Middle frontal gyrus (tissue), 1 donor: ENCODE data around the gene LEF1.
"Not testable (repeated sequence)": the region's sequence is repeated elsewhere in the genome, so short reads cannot be mapped to it uniquely, and the experiment has no call there.

Experiments
- DNase-seq: peaks from one replicate; pipeline ENCODE4 v3.0.0-alpha.2; 2015; ENCODE audit warnings: low spot score; ENCODE audit errors: extremely low spot score

LEF1 gene

DNA sequence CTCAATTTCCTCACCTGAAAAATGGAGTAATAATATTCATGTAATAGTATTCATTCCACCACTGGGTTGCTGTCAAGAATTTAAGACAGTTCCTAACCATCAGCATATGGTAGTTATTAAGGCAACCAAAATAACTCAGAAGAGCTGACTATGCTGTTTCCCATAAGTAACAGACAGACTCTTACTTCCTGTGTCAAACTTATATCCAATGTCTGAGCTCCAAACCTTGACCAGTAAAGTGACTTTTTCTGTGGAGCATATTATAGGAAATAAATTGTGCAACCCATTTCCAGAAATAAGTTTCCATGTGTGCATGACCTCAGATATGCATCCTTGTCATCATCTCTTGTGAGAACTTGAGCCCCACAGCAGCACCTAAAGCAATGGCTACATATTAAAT lies 100.3 kb downstream of the LEF1 start:
- DNase-seq, result no peak

DNA sequence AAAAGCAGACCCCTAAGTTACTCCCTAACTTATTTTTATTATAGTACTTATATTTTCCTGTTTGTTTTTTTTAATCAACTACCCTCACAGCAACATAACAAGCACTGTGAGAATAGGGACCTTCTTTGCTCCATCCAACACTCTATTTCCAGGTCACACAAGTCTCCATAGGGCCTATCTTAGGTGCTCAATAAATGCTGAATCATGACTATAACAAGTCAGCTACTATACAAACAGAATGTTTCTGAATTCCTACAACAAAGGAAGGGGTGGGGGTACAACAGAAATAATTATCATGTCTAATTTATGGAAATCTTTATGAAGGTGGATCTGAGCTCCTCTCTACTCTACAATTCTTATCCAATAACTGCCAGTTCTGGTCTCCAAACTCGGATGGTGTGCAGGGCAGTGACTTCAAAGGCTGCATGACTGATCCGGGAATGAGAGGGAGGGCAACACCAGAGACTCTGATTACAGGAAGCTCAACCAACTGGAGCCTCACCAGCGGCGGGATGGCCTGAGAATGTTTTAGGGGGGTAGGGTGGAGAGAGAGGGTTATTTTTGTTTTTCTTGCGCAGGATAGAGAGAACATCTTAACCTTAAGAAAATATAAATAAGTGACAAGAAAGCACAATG lies 107.9 kb downstream of the LEF1 start:
- DNase-seq, result no peak

GRCh38 chr4:108060164-108060563 lies 108.6 kb downstream of the LEF1 start:
- DNase-seq, result no peak

DNA sequence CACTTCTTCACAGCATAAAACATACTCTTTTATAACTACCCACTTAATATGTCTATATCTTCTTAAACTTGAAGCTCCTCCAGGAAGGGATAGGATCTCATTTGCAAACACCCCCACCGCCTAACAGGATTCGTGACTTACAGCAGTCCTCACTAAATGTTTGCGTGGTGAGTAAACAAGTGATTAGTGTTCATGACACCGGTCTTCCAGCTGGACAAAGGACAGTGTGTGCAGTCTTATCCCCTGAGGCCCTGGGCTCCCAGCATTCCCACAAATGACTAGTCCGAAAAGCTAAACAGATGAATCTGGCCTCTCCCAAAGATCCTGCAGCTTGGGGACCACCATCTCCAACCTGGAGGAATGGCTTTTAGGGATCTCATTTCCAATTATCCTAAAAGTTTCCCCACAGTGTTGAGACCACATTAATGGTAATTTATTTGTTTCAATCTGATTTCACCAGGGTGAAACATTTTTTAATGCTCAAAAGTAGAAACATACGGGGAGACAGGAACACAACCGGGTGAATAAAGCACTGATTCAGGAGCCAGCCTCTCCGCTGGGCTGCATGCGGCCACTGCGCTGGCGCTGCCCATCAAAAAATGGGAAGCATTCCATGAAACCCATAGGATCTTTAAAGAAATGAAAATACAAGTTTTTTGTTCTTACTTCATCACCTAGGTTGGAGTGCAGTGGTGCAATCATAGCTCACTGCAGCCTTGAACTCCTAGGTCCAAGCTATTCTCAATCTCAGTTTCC lies 109.9 kb downstream of the LEF1 start:
- no peak for DNase-seq

DNA sequence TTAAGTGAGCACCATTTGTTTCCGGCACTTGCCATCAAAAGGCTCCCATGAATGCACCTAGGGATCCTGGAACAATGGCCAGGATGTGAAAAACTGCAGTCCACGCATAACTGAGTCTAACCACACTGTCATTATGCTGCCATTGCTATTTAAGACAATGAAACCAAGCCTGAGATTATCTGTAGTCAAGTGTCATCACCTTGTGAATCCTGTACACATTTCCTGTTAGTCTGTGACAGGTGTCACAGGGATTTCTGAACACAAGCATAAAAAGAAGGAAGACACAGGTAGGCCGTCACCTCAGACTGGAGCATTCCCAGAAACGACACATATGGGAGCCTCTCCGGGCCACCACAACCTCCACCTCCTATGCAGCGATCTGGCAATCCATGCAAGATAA lies 112.3 kb downstream of the LEF1 start:
- no peak for DNase-seq

- DNase-seq, result no peak
These were observed 112.9 kb downstream of the LEF1 start for GRCh38 chr4:108055787-108056186.

- DNase-seq, result no peak
These were observed 114.6 kb downstream of the LEF1 start for GRCh38 chr4:108054025-108054638.

DNA sequence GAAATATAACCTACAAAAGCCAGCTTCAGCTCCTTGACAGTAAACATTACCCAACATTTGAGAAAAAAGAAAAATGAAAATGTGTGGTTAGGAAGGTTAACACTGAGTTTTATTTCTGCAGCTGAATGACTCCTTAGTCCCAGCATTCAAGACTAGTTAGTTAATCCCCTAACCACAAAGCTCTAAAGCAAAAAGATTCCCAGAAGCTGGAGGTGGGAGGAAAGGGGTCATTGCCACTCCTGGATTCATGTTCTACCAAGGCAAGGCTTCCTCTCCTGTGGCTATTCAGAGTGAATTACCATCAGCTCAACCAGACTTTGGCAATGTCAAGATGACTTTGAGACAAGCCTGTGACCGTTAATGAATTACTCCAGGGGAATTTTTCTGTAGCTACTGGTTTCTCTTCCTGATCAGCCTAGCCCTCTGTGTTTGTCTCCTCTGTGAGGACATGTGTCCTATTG lies 115.5 kb downstream of the LEF1 start:
- DNase-seq, result no peak

- no peak for DNase-seq
These were observed 116.1 kb downstream of the LEF1 start for GRCh38 chr4:108052558-108053120.

DNA sequence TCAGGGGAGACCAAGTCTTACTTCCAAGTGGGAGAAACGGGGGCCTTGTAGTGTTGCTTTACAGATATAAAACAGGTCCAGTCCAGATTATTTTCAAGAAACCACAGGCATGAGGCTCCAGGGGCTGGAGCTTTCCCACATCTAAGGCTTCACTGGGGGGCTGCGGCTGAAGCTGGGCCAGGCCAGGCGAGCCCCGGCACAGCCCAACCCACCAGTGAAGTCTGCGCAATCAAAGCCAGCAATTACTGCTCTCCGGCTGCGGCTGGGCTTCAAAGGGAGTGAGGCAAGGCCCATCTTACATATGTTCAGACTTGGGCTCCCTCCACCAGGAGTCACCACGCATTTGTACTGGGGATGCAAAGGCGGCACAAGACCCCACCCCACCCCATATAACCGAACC lies 117.4 kb downstream of the LEF1 start:
- no peak for DNase-seq

DNA sequence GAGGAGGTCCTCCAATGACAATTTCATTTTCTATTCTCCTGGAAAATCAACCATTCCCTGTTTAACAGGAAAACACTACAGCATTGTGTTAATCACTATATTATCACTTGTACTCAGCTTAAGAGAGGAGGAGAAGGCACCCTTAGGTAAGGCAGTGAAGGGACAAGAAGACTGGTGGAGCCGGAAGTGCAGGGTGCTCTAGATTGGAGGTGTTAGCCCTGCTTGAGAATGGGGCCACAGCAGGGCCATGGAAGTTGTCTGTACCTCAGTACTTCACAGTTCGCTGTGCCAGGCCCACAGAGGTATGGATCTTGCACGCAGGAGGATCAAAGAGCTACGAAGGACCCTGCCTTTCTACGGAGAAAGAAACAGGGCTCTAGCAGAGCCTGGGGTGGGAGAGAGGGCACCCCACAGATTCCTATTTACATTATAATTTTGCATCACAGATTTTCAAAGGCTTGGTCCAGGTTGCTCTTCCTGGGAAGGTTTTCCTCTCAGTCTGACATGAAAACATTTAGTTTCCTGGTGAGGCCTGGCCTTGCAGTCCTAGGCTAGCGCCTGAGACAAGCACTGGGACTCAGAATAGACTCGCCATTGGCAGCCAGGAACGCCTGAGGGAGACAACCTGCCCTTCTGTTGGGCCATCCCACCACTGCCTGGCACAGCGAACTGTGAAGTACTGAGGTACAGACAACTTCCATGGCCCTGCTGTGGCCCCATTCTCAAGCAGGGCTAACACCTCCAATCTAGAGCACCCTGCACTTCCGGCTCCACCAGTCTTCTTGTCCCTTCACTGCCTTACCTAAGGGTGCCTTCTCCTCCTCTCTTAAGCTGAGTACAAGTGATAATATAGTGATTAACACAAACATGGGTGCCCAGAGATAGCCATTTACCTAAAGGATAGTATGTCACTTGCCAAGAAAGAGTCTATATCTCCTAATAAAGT lies 118.3 kb downstream of the LEF1 start:
- not testable (repeated sequence) for DNase-seq

DNA sequence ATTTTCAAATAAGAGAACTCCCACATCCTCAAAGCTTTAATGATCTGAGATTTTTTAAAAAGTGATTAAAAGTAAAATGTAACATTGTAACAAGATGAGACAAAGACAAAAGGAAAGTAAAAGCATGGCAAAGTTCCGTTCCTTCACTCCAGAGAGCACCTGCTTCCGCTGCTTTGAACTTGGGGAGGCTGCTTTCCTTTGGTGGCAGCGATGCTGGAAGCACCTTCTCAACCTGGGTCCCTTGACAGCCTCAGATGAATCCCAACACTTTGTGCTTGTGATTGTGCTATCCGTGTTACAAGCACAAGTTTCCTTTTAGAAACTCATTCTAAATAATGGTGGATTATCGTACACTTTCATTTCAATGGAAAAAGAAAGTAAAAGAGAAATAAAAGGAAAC lies 119.3 kb downstream of the LEF1 start:
- DNase-seq, result no peak

GRCh38 chr4:108048997-108049396 lies 119.7 kb downstream of the LEF1 start:
- no peak for DNase-seq

- DNase-seq, result no peak
These were observed 120.6 kb downstream of the LEF1 start for GRCh38 chr4:108048157-108048556.

- no peak for DNase-seq
These were observed 121.5 kb downstream of the LEF1 start for GRCh38 chr4:108047199-108047598.

DNA sequence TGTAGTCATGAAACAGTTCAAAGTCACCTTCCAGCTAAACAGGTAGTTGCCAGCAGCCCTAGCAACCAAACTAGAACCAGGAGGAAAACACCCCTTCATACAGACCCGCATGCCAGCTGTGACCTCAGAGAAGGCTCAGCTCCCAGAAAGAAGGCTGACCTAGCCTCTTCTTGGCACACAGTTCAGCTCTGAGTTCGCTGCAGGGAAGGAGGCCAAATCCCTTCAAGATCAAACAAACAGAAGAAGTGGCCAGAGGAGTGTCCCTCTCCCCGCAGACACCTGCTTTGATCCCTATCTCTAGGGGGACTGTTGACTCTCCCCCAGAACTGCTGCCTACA lies 123.1 kb downstream of the LEF1 start:
- DNase-seq, result no peak

DNA sequence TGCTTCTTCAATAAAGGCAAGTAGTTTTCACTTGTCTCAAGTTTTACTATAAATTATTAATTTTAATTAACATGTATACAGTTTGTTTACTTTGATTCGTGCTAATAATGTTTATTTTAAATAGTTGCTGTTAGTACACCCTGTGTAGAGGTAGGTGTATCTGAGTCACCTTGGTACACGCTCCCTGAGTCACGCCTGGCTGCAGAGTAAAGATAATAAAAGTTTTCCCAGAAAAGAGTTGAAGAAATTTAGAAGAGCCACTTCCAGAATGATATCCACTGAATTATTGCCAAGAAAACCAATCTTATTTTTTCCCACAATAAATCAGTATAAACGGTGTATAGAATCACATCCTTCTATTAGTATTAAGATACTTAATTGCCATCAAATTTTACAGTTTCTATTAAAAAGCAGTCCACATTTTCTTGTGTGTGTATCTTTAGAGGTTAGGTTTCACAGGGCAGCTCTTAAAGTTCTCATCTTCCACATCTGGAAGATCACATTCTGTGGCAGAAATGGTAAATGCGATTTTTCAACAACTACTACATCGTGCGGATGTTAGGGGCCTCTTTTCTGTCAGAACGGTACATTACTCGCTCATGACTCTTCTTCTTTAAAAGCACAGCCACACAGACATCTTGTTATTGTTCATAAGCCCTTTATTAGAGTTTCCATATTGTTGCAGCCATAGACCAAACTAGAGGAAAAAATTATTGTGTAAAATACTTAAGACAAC lies 123.6 kb downstream of the LEF1 start:
- no peak for DNase-seq

- DNase-seq, result no peak
These were observed 125.2 kb downstream of the LEF1 start for GRCh38 chr4:108043526-108043925.

DNA sequence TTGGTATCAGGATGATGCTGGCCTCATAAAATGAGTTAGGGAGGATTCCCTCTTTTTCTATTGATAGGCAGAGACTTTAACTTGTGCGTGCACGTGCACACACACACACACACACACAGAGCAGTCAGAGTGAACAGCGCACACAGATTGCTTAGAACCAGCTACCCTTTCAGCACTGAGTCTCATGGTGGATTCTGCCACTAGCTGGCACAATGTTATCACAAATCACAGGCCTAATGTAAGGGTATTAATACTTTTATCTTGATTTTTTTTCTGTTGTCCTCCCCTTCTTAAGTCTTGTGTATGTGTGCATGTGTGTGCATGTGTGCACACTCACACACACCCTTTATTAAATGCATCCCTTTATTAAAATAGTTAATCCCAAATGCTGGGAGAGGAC lies 125.8 kb downstream of the LEF1 start:
- DNase-seq, result no peak

GRCh38 chr4:108037884-108038283 lies 130.8 kb downstream of the LEF1 start:
- no peak for DNase-seq

- no peak for DNase-seq
These were observed 132.5 kb downstream of the LEF1 start for GRCh38 chr4:108036213-108036612.
